ENCODE measurements around the gene SMPDL3A. TPM values are rescaled to one million over a fixed set of nuclear protein-coding genes. Genes with fewer than 3 reads are reported as not detected.

Gene SMPDL3A
- total and polyA plus RNA-seq, 2 donors (not counting 3 experiments of a cell fraction or from before 2014, with no cell fraction given) = 4.1 to 4.2 TPM

DNA sequence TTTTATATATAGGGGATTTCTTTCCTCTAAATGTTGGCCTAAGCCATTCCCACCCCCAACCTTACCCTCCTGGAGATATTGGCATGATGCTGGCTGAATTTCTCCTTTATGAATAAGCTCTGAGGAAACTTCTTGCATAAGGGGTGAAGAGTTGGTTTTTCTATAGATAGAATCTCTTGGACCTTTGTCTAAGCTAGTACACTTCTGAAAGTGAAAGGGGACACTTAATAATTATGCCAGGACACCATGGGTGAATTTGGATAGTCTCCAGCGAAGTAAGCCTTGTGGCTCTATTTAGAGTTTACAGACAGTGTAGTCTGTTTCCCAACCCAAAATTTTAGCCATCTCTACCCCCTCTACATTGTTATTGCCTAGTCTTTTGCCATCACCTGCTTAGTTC lies 36.6 kb upstream of the SMPDL3A start:
- no peaks in the 10 kb centered on the region for H3K36me3 ChIP-seq (ENCODE audit: control insufficient read depth in 2 of 2, extremely low read depth in 1 of 2, insufficient read depth in 2 of 2, low read length in 2 of 2)
- no peaks in the 10 kb centered on the region for H3K79me2 ChIP-seq (ENCODE audit: control insufficient read depth, insufficient read depth, low read length)
- no peaks in the 10 kb centered on the region for H3K9me1 ChIP-seq (replicated peaks; ENCODE audit: control insufficient read depth, extremely low read depth, insufficient read depth, low read length)
- H3K9me3 ChIP-seq (replicated peaks; ENCODE audit: control insufficient read depth, insufficient read depth, low read length) = no peaks in the 10 kb centered on the region
- H3K4me1 ChIP-seq (ENCODE audit: control insufficient read depth, extremely low read depth, insufficient read depth, low read length) = no peaks in the 10 kb centered on the region
- intact Hi-C loops (cut with micrococcal nuclease) (no loop called here), dilution Hi-C loops (cut with MboI; ENCODE audit: extremely low pct_ligation_motif_present, low sequenced_read_pairs) (no loop called here)
- DNase-seq (ENCODE audit: low read depth, low spot score) = no peak
- no peak overlapping the region for H3K4me3 ChIP-seq (replicated peaks in 1 of 3; ENCODE audit: insufficient read depth in 1 of 3, low read depth in 1 of 3, low read length in 3 of 3)
- no TSS peak for BruUV-seq (replicated peaks)
- peaks cover 0 to 3% of the 10 kb centered on the region in 2 experiments for H3K27me3 ChIP-seq (ENCODE audit: control insufficient read depth in 2 of 2, insufficient read depth in 2 of 2, low read length in 2 of 2)
- ChIA-PET CTCF (no interaction called here), POLR2A (no interaction called here)
- H2AFZ ChIP-seq (ENCODE audit: low read depth, low read length) = no peak overlapping the region
- no peak overlapping the region for H3K4me2 ChIP-seq (ENCODE audit: insufficient read depth, low read length)
- H4K20me1 ChIP-seq (replicated peaks; ENCODE audit: control insufficient read depth, extremely low read depth, insufficient read depth, low read length) = no peaks in the 10 kb centered on the region
- FAIRE-seq = no peak
- H3K27ac ChIP-seq (ENCODE audit: insufficient read depth, low read depth, low read length) = no peak overlapping the region
- TF ChIP-seq POLR2AphosphoS5 (IDR thresholded peaks at IDR 0.05; ENCODE audit: insufficient read depth, low read depth, low read length) (no peak), FOS (IDR thresholded peaks at IDR 0.05; ENCODE audit: borderline replicate concordance, insufficient read depth, low read length) (no peak), GATA2 (IDR thresholded peaks at IDR 0.05; ENCODE audit: insufficient read depth, insufficient read length, low read depth, low read length) (no peak)
- TF ChIP-seq, protein P1, sequence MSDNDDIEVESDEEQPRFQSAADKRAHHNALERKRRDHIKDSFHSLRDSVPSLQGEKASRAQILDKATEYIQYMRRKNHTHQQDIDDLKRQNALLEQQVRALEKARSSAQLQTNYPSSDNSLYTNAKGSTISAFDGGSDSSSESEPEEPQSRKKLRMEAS (IDR thresholded peaks at IDR 0.05; ENCODE audit: insufficient read depth, insufficient read length) = no peak
- no peak overlapping the region for H3K9ac ChIP-seq (replicated peaks; ENCODE audit: extremely low read depth, insufficient read depth, low read length)

DNA sequence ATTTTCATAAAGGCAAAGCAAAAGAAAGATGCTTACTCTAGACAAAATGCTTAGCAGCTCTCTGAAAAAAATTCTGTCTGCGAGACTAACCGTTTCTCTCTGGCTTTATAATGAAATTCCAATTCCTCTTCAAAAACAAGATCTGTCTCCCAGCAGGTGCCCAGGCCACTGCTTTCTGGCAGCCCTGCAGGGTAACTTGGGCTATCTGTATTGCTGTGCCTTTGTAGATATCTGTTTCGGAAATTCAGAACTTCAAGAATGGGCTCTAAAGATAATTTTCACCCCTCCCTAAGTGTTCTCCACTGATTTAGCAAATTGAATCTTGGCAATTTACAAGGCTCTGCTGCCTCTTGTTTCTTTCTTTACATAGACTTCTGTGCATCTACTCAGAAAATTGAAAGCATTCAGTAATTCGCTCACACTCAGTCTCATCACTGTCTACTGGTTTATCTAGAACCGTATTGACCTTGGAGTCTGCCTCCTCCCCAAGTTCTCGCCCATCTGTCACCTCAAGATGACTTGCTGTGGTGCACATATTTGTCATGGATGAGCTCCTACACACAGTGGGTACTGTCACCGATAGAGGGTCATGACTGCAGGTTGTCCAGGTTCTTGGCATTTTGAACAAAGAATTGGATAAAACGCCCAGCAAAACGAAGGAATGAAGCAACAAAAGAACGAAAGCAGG lies 35.9 kb upstream of the SMPDL3A start:
- Histone ChIP-seq H3K4me2 (ENCODE audit: insufficient read depth, low read length) (no peak overlapping the region), H3K36me3 (ENCODE audit: control insufficient read depth in 2 of 2, extremely low read depth in 1 of 2, insufficient read depth in 2 of 2, low read length in 2 of 2) (no peaks in the 10 kb centered on the region), H3K27ac (ENCODE audit: insufficient read depth, low read depth, low read length) (no peak overlapping the region), H3K9ac (replicated peaks; ENCODE audit: extremely low read depth, insufficient read depth, low read length) (no peak overlapping the region), H2AFZ (ENCODE audit: low read depth, low read length) (no peak overlapping the region), H3K79me2 (ENCODE audit: control insufficient read depth, insufficient read depth, low read length) (no peaks in the 10 kb centered on the region), H3K9me1 (replicated peaks; ENCODE audit: control insufficient read depth, extremely low read depth, insufficient read depth, low read length) (no peaks in the 10 kb centered on the region), H3K4me3 (replicated peaks in 1 of 3; ENCODE audit: insufficient read depth in 1 of 3, low read depth in 1 of 3, low read length in 3 of 3) (no peak overlapping the region), H3K9me3 (replicated peaks; ENCODE audit: control insufficient read depth, insufficient read depth, low read length) (no peaks in the 10 kb centered on the region), H4K20me1 (replicated peaks; ENCODE audit: control insufficient read depth, extremely low read depth, insufficient read depth, low read length) (no peaks in the 10 kb centered on the region), H3K4me1 (ENCODE audit: control insufficient read depth, extremely low read depth, insufficient read depth, low read length) (no peaks in the 10 kb centered on the region), H3K27me3 (ENCODE audit: control insufficient read depth in 2 of 2, insufficient read depth in 2 of 2, low read length in 2 of 2) (peaks cover 0 to 3% of the 10 kb centered on the region in 2 experiments)
- intact Hi-C loops (cut with micrococcal nuclease) = no loop called here
- POLR2A ChIA-PET = no interaction called here
- CTCF ChIA-PET = interaction anchor here (0.7 kb wide), 1 partner anchor 22 kb away, joined by 3 read pairs; no protein-coding TSS in a partner anchor
- BruUV-seq (replicated peaks) = no TSS peak
- FAIRE-seq (no peak), DNase-seq (ENCODE audit: low read depth, low spot score) (no peak)
- dilution Hi-C loops (cut with MboI; ENCODE audit: extremely low pct_ligation_motif_present, low sequenced_read_pairs) = no loop called here
- TF ChIP-seq, protein P1 (IDR thresholded peaks at IDR 0.05; ENCODE audit: insufficient read depth, insufficient read length) = no peak
- TF ChIP-seq MYC (IDR thresholded peaks at IDR 0.05; ENCODE audit: low read depth, low read length) = no peak
- TF ChIP-seq FOS (IDR thresholded peaks at IDR 0.05; ENCODE audit: borderline replicate concordance, insufficient read depth, low read length) = no peak
- TF ChIP-seq, protein P2, sequence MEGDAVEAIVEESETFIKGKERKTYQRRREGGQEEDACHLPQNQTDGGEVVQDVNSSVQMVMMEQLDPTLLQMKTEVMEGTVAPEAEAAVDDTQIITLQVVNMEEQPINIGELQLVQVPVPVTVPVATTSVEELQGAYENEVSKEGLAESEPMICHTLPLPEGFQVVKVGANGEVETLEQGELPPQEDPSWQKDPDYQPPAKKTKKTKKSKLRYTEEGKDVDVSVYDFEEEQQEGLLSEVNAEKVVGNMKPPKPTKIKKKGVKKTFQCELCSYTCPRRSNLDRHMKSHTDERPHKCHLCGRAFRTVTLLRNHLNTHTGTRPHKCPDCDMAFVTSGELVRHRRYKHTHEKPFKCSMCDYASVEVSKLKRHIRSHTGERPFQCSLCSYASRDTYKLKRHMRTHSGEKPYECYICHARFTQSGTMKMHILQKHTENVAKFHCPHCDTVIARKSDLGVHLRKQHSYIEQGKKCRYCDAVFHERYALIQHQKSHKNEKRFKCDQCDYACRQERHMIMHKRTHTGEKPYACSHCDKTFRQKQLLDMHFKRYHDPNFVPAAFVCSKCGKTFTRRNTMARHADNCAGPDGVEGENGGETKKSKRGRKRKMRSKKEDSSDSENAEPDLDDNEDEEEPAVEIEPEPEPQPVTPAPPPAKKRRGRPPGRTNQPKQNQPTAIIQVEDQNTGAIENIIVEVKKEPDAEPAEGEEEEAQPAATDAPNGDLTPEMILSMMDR (IDR thresholded peaks at IDR 0.05; ENCODE audit: extremely low read depth in 1 of 2, insufficient read depth in 1 of 2, low read depth in 1 of 2, low read length in 2 of 2) = no peak
- TF ChIP-seq JUN (IDR thresholded peaks at IDR 0.05; ENCODE audit: borderline replicate concordance, insufficient read depth, insufficient read length, low read depth) = no peak
- no peak for TF ChIP-seq GATA2 (IDR thresholded peaks at IDR 0.05; ENCODE audit: insufficient read depth, insufficient read length, low read depth, low read length)
- no peak for TF ChIP-seq POLR2AphosphoS5 (IDR thresholded peaks at IDR 0.05; ENCODE audit: insufficient read depth, low read depth, low read length)
- no peak for TF ChIP-seq POLR2A (IDR thresholded peaks at IDR 0.05; ENCODE audit: low read depth, low read length)
- TF ChIP-seq EZH2 (IDR thresholded peaks at IDR 0.05; ENCODE audit: borderline replicate concordance, low read depth, low read length, severe bottlenecking) = no peak

Data from endothelial cell of umbilical vein (primary cell).